Transverse colon (tissue), 4 donors: ENCODE data around the gene LDLRAP1.

ENCODE experiments used
- CTCF ChIP-seq, 5 experiments: fragments of 200-600 bp in 3 of 5; fragments of 450-650 bp in 2 of 5; sonication (generic) in 3 of 5; IDR thresholded peaks; 1 replicate in 2 of 5; 2 replicates in 3 of 5; pipeline ENCODE4 v1.5.1; 2016 to 2017; ENCODE audit warnings: antibody characterized with exemption in 5 of 5, inconsistent platforms in 3 of 5, mild to moderate bottlenecking in 2 of 5, moderate library complexity in 1 of 5
- EP300 ChIP-seq: sonication (generic); formaldehyde crosslinking; IDR thresholded peaks from one replicate; pipeline ENCODE4 v1.6.1; 2017; ENCODE audit warnings: antibody characterized with exemption, low read depth
- POLR2A ChIP-seq: fragments of 450-650 bp; IDR thresholded peaks from one replicate; pipeline ENCODE4 v1.6.1; 2016; ENCODE audit warnings: antibody characterized with exemption, mild to moderate bottlenecking, moderate library complexity
- POLR2AphosphoS5 ChIP-seq, 3 donors: sonication (generic); formaldehyde crosslinking; IDR thresholded peaks; one replicate each; pipeline ENCODE4 v1.6.1; 2016; ENCODE audit warnings: antibody characterized with exemption in 3 of 3

- TF ChIP-seq CTCF (IDR thresholded peaks at IDR 0.05) (no peak), EP300 (no peak), POLR2AphosphoS5 (IDR thresholded peaks at IDR 0.05) (no peak), POLR2A (no peak)
These were observed 22.8 kb downstream of the LDLRAP1 start for GRCh38 chr1:25566176-25566729.
